T-cell (primary cell): ENCODE data around the gene EPB41L2. TPM values are rescaled to one million over a fixed set of nuclear protein-coding genes. Genes with fewer than 3 reads are reported as not detected.

Source experiments
- ATAC-seq, 4 experiments: fragments of 200-7000 bp in 3 of 4; fragments of 150-1000 bp in 1 of 4; cut with Tn5 transposase; replicated peaks in 1 of 4; 1 replicate in 3 of 4; 2 replicates in 1 of 4; pipeline ENCODE4 v1.10.0; 2021; ENCODE audit warnings: moderate library complexity in 3 of 4, mild to moderate bottlenecking in 2 of 4, moderate number of reproducible peaks in 1 of 4
- CTCF ChIA-PET, 2 donors: fragments of 300-600 bp; sonication (Branson Sonifier 250); formaldehyde crosslinking; loops; one replicate each; lab custom pipeline; 2022; ENCODE audit warnings: antibody characterized with exemption in 2 of 2; lab: Charles Lee
- POLR2A ChIA-PET, 2 donors: fragments of 300-600 bp; sonication (Branson Sonifier 250); formaldehyde crosslinking; loops; one replicate each; lab custom pipeline; 2022; ENCODE audit warnings: antibody characterized with exemption in 2 of 2; lab: Charles Lee
- DNase-seq, 35 experiments: peaks; one replicate each; pipeline versions ENCODE4 v3.0.0 to v3.0.0-alpha.2; 2013 to 2023
- H3K27ac ChIP-seq: one replicate; pipeline ENCODE4 v1.5.1; 2013; ENCODE audit warnings: low read length
- H3K27me3 ChIP-seq, 2 experiments: replicated peaks in 1 of 2; 1 replicate in 1 of 2; 2 replicates in 1 of 2; pipeline versions ENCODE4 v1.6.1 to v1.7.0; 2013; ENCODE audit warnings: low read length in 1 of 2, mixed read lengths in 1 of 2; ENCODE audit not compliant: control insufficient read depth in 2 of 2, insufficient read depth in 2 of 2; ENCODE audit errors: extremely low read depth in 1 of 2
- H3K36me3 ChIP-seq, 2 donors: 1 replicate in 1 of 2; 2 replicates in 1 of 2; pipeline versions ENCODE4 v1.6.1 to v1.7.0; 2013; ENCODE audit warnings: low read length in 1 of 2; ENCODE audit not compliant: control insufficient read depth in 2 of 2, insufficient read depth in 1 of 2; ENCODE audit errors: extremely low read depth in 1 of 2
- H3K4me1 ChIP-seq, 2 experiments: 1 replicate in 1 of 2; 2 replicates in 1 of 2; pipeline versions ENCODE4 v1.6.1 to v1.7.0; 2013; ENCODE audit warnings: low read length in 2 of 2, mixed read lengths in 1 of 2; ENCODE audit not compliant: insufficient read depth in 2 of 2, control insufficient read depth in 1 of 2; ENCODE audit errors: extremely low read depth in 1 of 2
- H3K4me3 ChIP-seq, 2 donors: 1 replicate in 1 of 2; 2 replicates in 1 of 2; pipeline versions ENCODE4 v1.5.1 to v1.7.0; 2013; ENCODE audit warnings: mild to moderate bottlenecking in 2 of 2, low read length in 1 of 2, moderate library complexity in 1 of 2; ENCODE audit not compliant: control insufficient read depth in 1 of 2; ENCODE audit errors: extremely low read depth in 1 of 2
- H3K9me3 ChIP-seq: 2 replicates; pipeline ENCODE4 v1.7.0; 2013
- H3K27ac Mint-ChIP-seq, 2 donors: one replicate each; pipeline ENCODE4 v1.8.0; 2020 to 2021; ENCODE audit warnings: mild to moderate bottlenecking in 2 of 2, mixed read lengths in 2 of 2
- H3K27me3 Mint-ChIP-seq, 2 donors: one replicate each; pipeline ENCODE4 v1.8.0; 2021 to 2022; ENCODE audit warnings: mixed read lengths in 2 of 2
- H3K36me3 Mint-ChIP-seq: one replicate; pipeline ENCODE4 v1.8.0; 2021; ENCODE audit warnings: mixed read lengths
- H3K4me1 Mint-ChIP-seq, 3 donors: one replicate each; pipeline ENCODE4 v1.8.0; 2020 to 2022; ENCODE audit warnings: mixed read lengths in 3 of 3, mild to moderate bottlenecking in 1 of 3
- H3K4me3 Mint-ChIP-seq, 3 donors: one replicate each; pipeline ENCODE4 v1.8.0; 2020 to 2022; ENCODE audit warnings: mild to moderate bottlenecking in 3 of 3, mixed read lengths in 3 of 3, moderate library complexity in 3 of 3
- H3K9me3 Mint-ChIP-seq, 3 donors: one replicate each; pipeline ENCODE4 v1.8.0; 2020 to 2022; ENCODE audit warnings: mixed read lengths in 3 of 3
- WGBS: methylation state at CpG from one replicate; pipeline ENCODE4 v1.1.5; 2013; ENCODE audit warnings: missing lambda C conversion rate; ENCODE audit not compliant: insufficient coverage; 5-methylcytosine and 5-hydroxymethylcytosine counted together
- total RNA-seq, 35 experiments: library from RNA in 6 of 35; stranded (reverse) in 6 of 35; fragments of 120-200 nt in 1 of 35; gene quantifications; one replicate each; pipeline versions ENCODE4 v1.2.1 to v1.2.4 and lab custom pipeline; 2013 to 2026

Gene EPB41L2
- total RNA-seq, 5 donors from 2014 or later (not counting 1 experiment from before 2014, with no cell fraction given) = 11.1 to 15.0 (median 13.6) TPM

DNA sequence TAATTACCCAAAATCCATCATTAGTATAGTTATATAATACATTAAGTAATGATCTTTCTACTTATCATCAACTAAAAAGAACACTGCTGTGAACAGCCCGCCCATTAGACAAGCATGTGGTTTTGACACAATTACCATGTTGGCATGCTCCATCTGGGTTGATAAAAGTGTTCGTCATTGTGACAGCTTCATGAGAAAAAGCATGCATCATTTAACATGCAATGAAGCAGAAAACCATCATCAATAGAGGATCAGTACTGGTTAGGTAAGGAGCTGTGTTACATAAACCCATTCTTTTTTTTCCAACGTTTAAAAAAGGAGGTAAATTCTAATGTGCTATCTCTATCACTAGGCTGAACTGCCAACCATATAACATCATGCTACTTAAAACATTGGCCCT is 101.9 kb downstream of the EPB41L2 start:
- no CpG with 5 or more reads among the region's 3 CpGs for WGBS
- Histone ChIP-seq H3K27ac (no peak overlapping the region), H3K27me3 (no peaks in the 10 kb centered on the region), H3K4me3 (no peak overlapping the region), H3K9me3 (no peaks in the 10 kb centered on the region), H3K4me1 (no peaks in the 10 kb centered on the region), H3K36me3 (no peaks in the 10 kb centered on the region)
- no peak for DNase-seq
- no peak for ATAC-seq
- no peaks in the 10 kb centered on the region for H3K27me3 Mint-ChIP-seq
- ChIA-PET POLR2A (no interaction called here), CTCF (no interaction called here)
- H3K9me3 Mint-ChIP-seq = no peaks in the 10 kb centered on the region
- H3K36me3 Mint-ChIP-seq = peaks cover 3% of the 10 kb centered on the region
- H3K27ac Mint-ChIP-seq = no peak overlapping the region
- no peaks in the 10 kb centered on the region for H3K4me1 Mint-ChIP-seq
- no peak overlapping the region for H3K4me3 Mint-ChIP-seq

DNA sequence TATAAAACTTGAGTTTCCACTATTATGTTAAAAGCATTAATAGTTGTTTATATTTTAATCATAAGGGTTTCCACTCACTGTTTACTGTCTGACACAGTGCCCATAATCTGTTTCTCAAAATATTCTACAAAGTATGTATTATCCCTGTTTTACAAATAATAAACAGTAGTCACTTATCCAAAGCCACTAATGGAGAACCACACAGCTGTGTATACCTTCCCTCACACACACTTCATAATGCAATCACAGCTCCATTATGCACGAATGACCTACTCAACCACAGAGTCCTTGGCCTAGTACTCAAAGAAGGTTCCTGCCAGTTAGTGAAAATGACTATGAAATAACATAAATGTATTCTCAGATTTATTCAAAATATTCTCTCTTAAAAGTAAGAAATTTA is 103.1 kb downstream of the EPB41L2 start:
- no peak overlapping the region for H3K4me3 Mint-ChIP-seq
- no CpG with 5 or more reads among the region's 1 CpG for WGBS
- CTCF ChIA-PET = no interaction called here
- peaks cover 11% of the 10 kb centered on the region for H3K36me3 Mint-ChIP-seq
- POLR2A ChIA-PET = no interaction called here
- no peak overlapping the region for H3K4me3 ChIP-seq
- H3K27me3 ChIP-seq = no peaks in the 10 kb centered on the region
- H3K9me3 ChIP-seq = no peaks in the 10 kb centered on the region
- H3K36me3 ChIP-seq = no peaks in the 10 kb centered on the region
- ATAC-seq (no peak), DNase-seq (no peak)
- H3K27ac ChIP-seq = no peak overlapping the region
- no peaks in the 10 kb centered on the region for H3K9me3 Mint-ChIP-seq
- no peaks in the 10 kb centered on the region for H3K27me3 Mint-ChIP-seq
- H3K4me1 ChIP-seq = no peaks in the 10 kb centered on the region
- H3K27ac Mint-ChIP-seq = no peak overlapping the region
- H3K4me1 Mint-ChIP-seq = no peaks in the 10 kb centered on the region

GRCh38 chr6:130958468-130958867 is 104.6 kb downstream of the EPB41L2 start:
- Histone ChIP-seq H3K4me1 (no peaks in the 10 kb centered on the region), H3K4me3 (no peak overlapping the region), H3K36me3 (no peaks in the 10 kb centered on the region), H3K27ac (no peak overlapping the region), H3K9me3 (no peaks in the 10 kb centered on the region), H3K27me3 (no peaks in the 10 kb centered on the region)
- Mint-ChIP-seq H3K9me3 (no peaks in the 10 kb centered on the region), H3K27ac (no peak overlapping the region), H3K27me3 (no peaks in the 10 kb centered on the region), H3K4me1 (no peaks in the 10 kb centered on the region), H3K4me3 (no peak overlapping the region), H3K36me3 (peaks cover 18% of the 10 kb centered on the region)
- ATAC-seq (no peak), DNase-seq (no peak)
- POLR2A ChIA-PET = no interaction called here
- 100% methylated on average over 1 of the region's 2 CpGs for WGBS
- CTCF ChIA-PET = no interaction called here

- H3K9me3 Mint-ChIP-seq = no peaks in the 10 kb centered on the region
- H3K4me1 ChIP-seq = no peaks in the 10 kb centered on the region
- no peaks in the 10 kb centered on the region for H3K9me3 ChIP-seq
- no peaks in the 10 kb centered on the region for H3K4me1 Mint-ChIP-seq
- no peak overlapping the region for H3K4me3 Mint-ChIP-seq
- H3K36me3 Mint-ChIP-seq = peaks cover 28% of the 10 kb centered on the region
- no peaks in the 10 kb centered on the region for H3K36me3 ChIP-seq
- DNase-seq (no peak), ATAC-seq (no peak)
- H3K27me3 ChIP-seq = no peaks in the 10 kb centered on the region
- no peak overlapping the region for H3K27ac Mint-ChIP-seq
- WGBS = 100% methylated on average over 1 of the region's 2 CpGs
- H3K27ac ChIP-seq = no peak overlapping the region
- ChIA-PET POLR2A (no interaction called here), CTCF (interaction anchor here in 1 of 2 donors (1.0 kb wide), 1 partner anchor 8 kb away, joined by 3 read pairs; no protein-coding TSS in a partner anchor)
- H3K4me3 ChIP-seq = no peak overlapping the region
- no peaks in the 10 kb centered on the region for H3K27me3 Mint-ChIP-seq
These were observed 107.3 kb downstream of the EPB41L2 start for GRCh38 chr6:130955755-130956154.

GRCh38 chr6:130949553-130949952 is 113.5 kb downstream of the EPB41L2 start:
- H3K36me3 ChIP-seq = no peaks in the 10 kb centered on the region
- peaks cover 15% of the 10 kb centered on the region for H3K36me3 Mint-ChIP-seq
- H3K4me1 ChIP-seq = no peaks in the 10 kb centered on the region
- H3K27ac ChIP-seq = no peak overlapping the region
- no peaks in the 10 kb centered on the region for H3K27me3 Mint-ChIP-seq
- WGBS = no CpG with 5 or more reads among the region's 1 CpG
- no peak overlapping the region for H3K4me3 Mint-ChIP-seq
- H3K4me3 ChIP-seq = no peak overlapping the region
- no peaks in the 10 kb centered on the region for H3K9me3 Mint-ChIP-seq
- no peaks in the 10 kb centered on the region for H3K9me3 ChIP-seq
- H3K27ac Mint-ChIP-seq = no peak overlapping the region
- ChIA-PET POLR2A (no interaction called here), CTCF (no interaction called here)
- ATAC-seq (no peak), DNase-seq (no peak)
- H3K4me1 Mint-ChIP-seq = no peaks in the 10 kb centered on the region
- H3K27me3 ChIP-seq = no peaks in the 10 kb centered on the region

GRCh38 chr6:130947464-130947863 is 115.6 kb downstream of the EPB41L2 start:
- ATAC-seq (no peak), DNase-seq (no peak)
- H3K27me3 ChIP-seq = no peaks in the 10 kb centered on the region
- no peaks in the 10 kb centered on the region for H3K36me3 ChIP-seq
- ChIA-PET CTCF (no interaction called here), POLR2A (no interaction called here)
- peaks cover 17% of the 10 kb centered on the region for H3K36me3 Mint-ChIP-seq
- no peak overlapping the region for H3K27ac ChIP-seq
- H3K27ac Mint-ChIP-seq = no peak overlapping the region
- no peaks in the 10 kb centered on the region for H3K9me3 ChIP-seq
- 76% methylated on average over 2 of the region's 4 CpGs for WGBS
- no peaks in the 10 kb centered on the region for H3K9me3 Mint-ChIP-seq
- H3K4me3 Mint-ChIP-seq = no peak overlapping the region
- H3K27me3 Mint-ChIP-seq = no peaks in the 10 kb centered on the region
- H3K4me3 ChIP-seq = no peak overlapping the region
- H3K4me1 ChIP-seq = no peaks in the 10 kb centered on the region
- H3K4me1 Mint-ChIP-seq = no peaks in the 10 kb centered on the region

DNA sequence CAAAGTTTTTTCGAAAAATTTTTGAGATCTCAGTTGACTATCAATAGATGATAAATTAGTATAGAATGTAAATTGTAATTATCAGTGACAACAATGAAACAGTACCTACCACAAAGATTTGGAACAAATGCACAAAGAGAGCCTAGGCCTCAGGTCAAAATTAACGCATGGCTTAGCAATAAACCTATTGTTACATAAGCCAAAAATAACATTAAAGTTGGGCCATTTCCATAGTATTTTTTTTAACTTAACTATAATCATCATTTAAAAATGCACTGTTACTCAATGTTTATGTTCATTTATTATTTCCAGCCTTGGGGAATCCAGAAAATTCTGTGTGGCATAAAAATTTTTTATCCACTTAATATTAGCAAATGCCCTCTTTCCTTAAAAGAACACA is 117.0 kb downstream of the EPB41L2 start:
- Mint-ChIP-seq H3K9me3 (no peaks in the 10 kb centered on the region), H3K27ac (no peak overlapping the region), H3K4me1 (no peaks in the 10 kb centered on the region), H3K36me3 (peaks cover 17% of the 10 kb centered on the region), H3K4me3 (no peak overlapping the region), H3K27me3 (no peaks in the 10 kb centered on the region)
- ATAC-seq (no peak), DNase-seq (no peak)
- POLR2A ChIA-PET = no interaction called here
- no peak overlapping the region for H3K4me3 ChIP-seq
- no peaks in the 10 kb centered on the region for H3K36me3 ChIP-seq
- WGBS = no CpG with 5 or more reads among the region's 2 CpGs
- no peaks in the 10 kb centered on the region for H3K4me1 ChIP-seq
- CTCF ChIA-PET = no interaction called here
- no peaks in the 10 kb centered on the region for H3K27me3 ChIP-seq
- H3K27ac ChIP-seq = no peak overlapping the region
- H3K9me3 ChIP-seq = no peaks in the 10 kb centered on the region
